OCI-LY7 (cell line): ENCODE data around the gene SIVA1. TPM values are rescaled to one million over a fixed set of nuclear protein-coding genes. Genes with fewer than 3 reads are reported as not detected.

Source experiments
- BruUV-seq: library from RNA; stranded (reverse); fragments of 400-500 nt; replicated peaks from 2 replicates; lab custom pipeline; 2021; lab: Mats Ljungman, UMichigan
- CTCF ChIA-PET: fragments of 300-600 bp; sonication (Branson Sonifier 250); formaldehyde crosslinking; loops from one replicate; lab custom pipeline; 2022; ENCODE audit warnings: antibody characterized with exemption; ENCODE audit not compliant: unreplicated experiment; lab: Charles Lee
- POLR2A ChIA-PET: fragments of 300-600 bp; sonication (Branson Sonifier 250); formaldehyde crosslinking; loops from one replicate; lab custom pipeline; 2022; ENCODE audit warnings: antibody characterized with exemption; lab: Charles Lee
- DNase-seq: peaks from one replicate; pipeline ENCODE4 v3.0.0-alpha.2; 2015; ENCODE audit warnings: low spot score
- H2AFZ ChIP-seq: fragments of 200-600 bp; sonication (generic), shearing (Covaris generic); 2 replicates; pipeline ENCODE4 v1.6.1; 2014; ENCODE audit warnings: mild to moderate bottlenecking, antibody characterized with exemption, low read length, moderate library complexity
- H3K27ac ChIP-seq: fragments of 200-600 bp; sonication (generic); 2 replicates; pipeline ENCODE4 v1.5.1; 2014; ENCODE audit warnings: mixed run types, low read depth, mild to moderate bottlenecking, moderate library complexity, low read length, inconsistent platforms; ENCODE audit not compliant: poor library complexity, severe bottlenecking
- H3K36me3 ChIP-seq: fragments of 200-600 bp; sonication (generic); 2 replicates; pipeline ENCODE4 v1.6.1; 2014; ENCODE audit warnings: mild to moderate bottlenecking, antibody characterized with exemption, low read length, moderate library complexity, mixed read lengths; ENCODE audit not compliant: insufficient read depth
- H3K4me1 ChIP-seq: fragments of 200-600 bp; sonication (generic); 2 replicates; pipeline ENCODE4 v1.5.1; 2014; ENCODE audit warnings: mild to moderate bottlenecking, low read length; ENCODE audit not compliant: insufficient read depth, poor library complexity, severe bottlenecking
- H3K4me2 ChIP-seq: fragments of 200-600 bp; sonication (generic); 2 replicates; pipeline ENCODE4 v1.6.1; 2014; ENCODE audit warnings: mild to moderate bottlenecking, low read length
- H3K4me3 ChIP-seq: fragments of 200-600 bp; sonication (generic); 2 replicates; pipeline ENCODE4 v1.5.1; 2014; ENCODE audit warnings: mild to moderate bottlenecking, low read depth, low read length; ENCODE audit not compliant: poor library complexity, severe bottlenecking
- H3K79me2 ChIP-seq: fragments of 200-600 bp; sonication (generic); 2 replicates; pipeline ENCODE4 v1.6.1; 2016; ENCODE audit warnings: low read depth, mild to moderate bottlenecking, low read length, moderate library complexity, mixed read lengths; ENCODE audit not compliant: insufficient read depth
- H3K9me2 ChIP-seq: fragments of 200-600 bp; sonication (generic); 2 replicates; pipeline ENCODE4 v1.6.1; 2016; ENCODE audit warnings: mild to moderate bottlenecking, low read length, mixed read lengths; ENCODE audit not compliant: insufficient read depth
- H3K9me3 ChIP-seq: fragments of 200-600 bp; sonication (generic); 2 replicates; pipeline ENCODE4 v1.6.1; 2014; ENCODE audit warnings: mild to moderate bottlenecking, mixed run types, low read length, mixed read lengths
- H4K20me1 ChIP-seq: fragments of 200-600 bp; sonication (generic); 2 replicates; pipeline ENCODE4 v1.6.1; 2014; ENCODE audit warnings: mild to moderate bottlenecking, antibody characterized with exemption, low read length, moderate library complexity, mixed read lengths; ENCODE audit not compliant: insufficient read depth
- CTCF ChIP-seq: fragments of 200-600 bp; sonication (generic); conservative IDR thresholded peaks from 2 replicates; pipeline ENCODE4 v1.5.1; 2014; ENCODE audit warnings: mild to moderate bottlenecking, antibody characterized with exemption, low read length, moderate library complexity, mixed read lengths
- EZH2phosphoT487 ChIP-seq: fragments of 200-600 bp; sonication (generic); IDR thresholded peaks from 2 replicates; pipeline ENCODE4 v1.6.1; 2018; ENCODE audit warnings: low read depth, borderline replicate concordance, mild to moderate bottlenecking, mixed run types, antibody characterized with exemption, low read length, moderate library complexity, mixed read lengths
- intact Hi-C: fragments of 100-400 bp; cut with micrococcal nuclease; formaldehyde crosslinking; loops from one replicate; pipeline ENCODE4 v1.10.0; 2022; ENCODE audit not compliant: unreplicated experiment
- total RNA-seq, 2 experiments: library from RNA; depleted of rRNA in 1 of 2; stranded (reverse); fragments of >200 nt in 1 of 2; shearing (Covaris generic) in 1 of 2; gene quantifications; 2 replicates each; pipeline ENCODE4 v1.2.3, GENCODE V29; 2014 to 2022

SIVA1 gene
- total RNA-seq, 2 experiments from 2014 or later = 111 to 244 TPM

DNA sequence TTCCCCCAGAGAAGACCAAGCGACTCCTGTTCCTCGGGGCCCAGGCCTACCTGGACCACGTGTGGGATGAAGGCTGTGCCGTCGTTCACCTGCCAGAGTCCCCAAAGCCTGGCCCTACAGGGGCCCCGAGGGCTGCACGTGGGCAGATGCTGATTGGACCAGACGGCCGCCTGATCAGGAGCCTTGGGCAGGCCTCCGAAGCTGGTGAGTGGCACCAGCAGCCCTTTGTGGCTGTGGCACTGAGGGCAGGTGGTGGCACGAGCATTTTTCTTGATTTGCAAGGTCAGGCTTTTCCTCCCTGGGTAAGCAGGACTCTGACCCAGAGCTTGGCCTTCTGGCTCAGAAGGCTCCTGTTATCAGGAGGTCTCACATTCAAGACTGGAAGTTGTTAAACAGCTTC lies 2.7 kb downstream of the SIVA1 start:
- Histone ChIP-seq H2AFZ (no peak overlapping the region), H4K20me1 (peaks cover 14% of the 10 kb centered on the region), H3K9me2 (no peaks in the 10 kb centered on the region), H3K4me2 (peak overlapping the region; percentile 100; the same call in 1 of the 2 replicates), H3K36me3 (peaks cover 61% of the 10 kb centered on the region), H3K79me2 (peaks cover 38% of the 10 kb centered on the region), H3K9me3 (no peaks in the 10 kb centered on the region), H3K4me3 (no peak overlapping the region), H3K4me1 (peaks cover 47% of the 10 kb centered on the region), H3K27ac (peak overlapping the region; percentile 61)
- DNase-seq = no peak
- intact Hi-C loops = loop anchor here (10.0 kb wide), 1 partner anchor 269 kb away; the partner anchor contains the start of gene CDCA4
- POLR2A ChIA-PET = no interaction called here
- CTCF ChIA-PET = no interaction called here
- no TSS peak for BruUV-seq
- no peak for TF ChIP-seq CTCF
- no peak for TF ChIP-seq EZH2phosphoT487

- Histone ChIP-seq H4K20me1 (peaks cover 14% of the 10 kb centered on the region), H3K4me3 (peak overlapping the region; percentile 2), H3K9me3 (no peaks in the 10 kb centered on the region), H3K4me1 (peaks cover 44% of the 10 kb centered on the region), H3K79me2 (peaks cover 38% of the 10 kb centered on the region), H2AFZ (no peak overlapping the region), H3K9me2 (no peaks in the 10 kb centered on the region), H3K36me3 (peaks cover 72% of the 10 kb centered on the region), H3K4me2 (peak overlapping the region; percentile 49), H3K27ac (peak overlapping the region; percentile 61)
- peak; percentile 70 for DNase-seq
- no TSS peak for BruUV-seq
- CTCF ChIA-PET = no interaction called here
- POLR2A ChIA-PET = no interaction called here
- intact Hi-C loops = loop anchor here (10.0 kb wide), 1 partner anchor 268 kb away; the partner anchor contains the start of gene CDCA4
- TF ChIP-seq CTCF (no peak), EZH2phosphoT487 (no peak)
Observed at GRCh38 chr14:104756477-104757237, 3.7 kb downstream of the SIVA1 start.

- no peak overlapping the region for H3K4me3 ChIP-seq
- H3K79me2 ChIP-seq = peaks cover 38% of the 10 kb centered on the region
- peaks cover 39% of the 10 kb centered on the region for H3K4me1 ChIP-seq
- ChIA-PET CTCF (no interaction called here), POLR2A (no interaction called here)
- H2AFZ ChIP-seq = no peak overlapping the region
- intact Hi-C loops = loop anchor here (10.0 kb wide), 1 partner anchor 268 kb away; the partner anchor contains the start of gene CDCA4
- no peaks in the 10 kb centered on the region for H3K9me3 ChIP-seq
- peak overlapping the region; percentile 61 for H3K27ac ChIP-seq
- BruUV-seq = no TSS peak
- H4K20me1 ChIP-seq = peaks cover 14% of the 10 kb centered on the region
- H3K4me2 ChIP-seq = peak overlapping the region; percentile 49; the same call in 1 of the 2 replicates
- TF ChIP-seq EZH2phosphoT487 = no peak
- no peak for TF ChIP-seq CTCF
- no peak for DNase-seq
- H3K36me3 ChIP-seq = peaks cover 77% of the 10 kb centered on the region
- no peaks in the 10 kb centered on the region for H3K9me2 ChIP-seq
Observed at GRCh38 chr14:104757238-104757585, 4.3 kb downstream of the SIVA1 start.
